Spleen (tissue), 7 donors: ENCODE measurements around the gene NBPF15.
"Not testable (repeated sequence)": the region's sequence is repeated elsewhere in the genome, so short reads cannot be mapped to it uniquely, and the experiment has no call there.

Experiments used
- CTCF ChIP-seq, 11 experiments: fragments of 200-600 bp in 7 of 11; fragments of 450-650 bp in 4 of 11; sonication (generic) in 4 of 11; IDR thresholded peaks in 8 of 11; conservative IDR thresholded peaks in 3 of 11; 1 replicate in 7 of 11; 2 replicates in 4 of 11; pipeline versions ENCODE4 v1.4.0 to v1.8.0; 2016 to 2021; ENCODE audit warnings: antibody characterized with exemption in 11 of 11, inconsistent platforms in 4 of 11, mild to moderate bottlenecking in 1 of 11
- POLR2A ChIP-seq, 3 donors: fragments of 450-650 bp; IDR thresholded peaks; one replicate each; pipeline ENCODE4 v1.5.1; 2017; ENCODE audit warnings: antibody characterized with exemption in 3 of 3, mild to moderate bottlenecking in 1 of 3
- POLR2AphosphoS5 ChIP-seq, 3 donors: sonication (generic); formaldehyde crosslinking; IDR thresholded peaks; one replicate each; pipeline ENCODE4 v1.5.1; 2017; ENCODE audit warnings: antibody characterized with exemption in 3 of 3
- donor health status: DM: no; HTN: no; CAD: no; lungs with moderate emphysema.
- donor health status: DM: no; HTN: no; CAD: no.
- donor health status: DM: no; HTN: no; CAD: no.

- TF ChIP-seq CTCF (IDR thresholded peaks at IDR 0.05 in 8 of 11, conservative IDR thresholded peaks at IDR 0.05 in 3 of 11); POLR2A (IDR thresholded peaks at IDR 0.05); POLR2AphosphoS5 (IDR thresholded peaks at IDR 0.05): not testable (repeated sequence)
Measured at GRCh38 chr1:144473897-144474296, 12.4 kb upstream of the NBPF15 start.
